H1 (cell line): ENCODE data around the gene PLXNA3.

ENCODE experiments used
- CTCF ChIP-seq, 3 experiments: IDR thresholded peaks; 1 replicate in 2 of 3; 2 replicates in 1 of 3; pipeline versions ENCODE4 v1.5.1 to v1.6.1; 2011; ENCODE audit warnings: low read length in 3 of 3, mild to moderate bottlenecking in 3 of 3, inconsistent platforms in 2 of 3, low read depth in 1 of 3, moderate library complexity in 1 of 3; ENCODE audit not compliant: insufficient read depth in 1 of 3; ENCODE audit errors: control extremely low read depth in 1 of 3
- JUN ChIP-seq: IDR thresholded peaks from 2 replicates; pipeline ENCODE4 v1.6.1; 2011; ENCODE audit warnings: low read depth, mild to moderate bottlenecking, improper control_type of control experiment, low read length
- RAD21 ChIP-seq, 2 experiments: IDR thresholded peaks in 1 of 2; conservative IDR thresholded peaks in 1 of 2; 2 replicates each; pipeline ENCODE4 v1.6.1; 2011; ENCODE audit warnings: low read depth in 2 of 2, low read length in 2 of 2, improper control_type of control experiment in 1 of 2, inconsistent platforms in 1 of 2, mild to moderate bottlenecking in 1 of 2, moderate library complexity in 1 of 2
- RFX5 ChIP-seq: IDR thresholded peaks from 2 replicates; pipeline ENCODE4 v1.6.1; 2011; ENCODE audit warnings: low read depth, low read length, improper control_type of control experiment, borderline replicate concordance
- ZNF274 ChIP-seq: IDR thresholded peaks from 2 replicates; pipeline ENCODE4 v1.7.0; 2012; ENCODE audit warnings: low read length, borderline replicate concordance; ENCODE audit errors: extremely low read depth

DNA sequence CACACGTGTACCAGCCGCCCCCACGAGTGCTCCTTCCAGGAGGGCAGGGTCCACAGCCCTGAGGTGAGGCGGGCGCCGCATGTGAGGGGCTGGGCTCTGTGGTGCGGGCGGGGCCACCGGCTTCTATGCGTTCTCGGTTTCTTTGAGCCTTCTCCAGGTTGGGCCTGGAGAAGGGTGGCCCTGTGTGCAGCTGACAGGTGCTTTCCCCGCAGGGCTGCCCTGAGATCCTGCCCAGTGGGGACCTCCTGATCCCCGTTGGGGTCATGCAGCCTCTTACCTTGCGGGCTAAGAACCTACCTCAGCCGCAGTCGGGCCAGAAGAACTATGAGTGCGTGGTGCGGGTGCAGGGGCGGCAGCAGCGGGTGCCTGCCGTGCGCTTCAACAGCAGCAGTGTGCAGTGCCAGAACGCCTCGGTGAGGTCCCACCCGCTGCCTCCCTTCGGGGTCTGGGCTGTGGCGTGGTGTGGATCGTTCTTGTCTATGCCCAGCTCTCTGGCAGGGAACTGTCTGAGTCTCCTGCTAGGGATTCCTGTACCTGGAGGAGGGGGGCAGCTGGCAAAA is 6.8 kb downstream of the PLXNA3 start:
- TF ChIP-seq RAD21 (IDR thresholded peaks at IDR 0.05 in 1 of 2, conservative IDR thresholded peaks at IDR 0.05 in 1 of 2; ENCODE audit: low read depth in 2 of 2, low read length in 2 of 2) (no peak), JUN (no peak), CTCF (IDR thresholded peaks at IDR 0.05; ENCODE audit: control extremely low read depth in 1 of 3, insufficient read depth in 1 of 3, low read depth in 1 of 3, low read length in 3 of 3) (no peak), RFX5 (no peak), ZNF274 (no peak)
